DMS153 treated with DMSO at 0.1 percent for 48 hours (cell line): Measurements from ENCODE around the gene FARP2.
A peak's percentile ranks its signal among the peaks of the same experiment; 100 is the strongest.
"Not testable (repeated sequence)": the region's sequence is repeated elsewhere in the genome, so short reads cannot be mapped to it uniquely, and the experiment has no call there.

Source experiments
- DNase-seq: peaks from one replicate; lab custom pipeline; 2025; ENCODE audit not compliant: unreplicated experiment; lab: John Stamatoyannopoulos, UW

The FARP2 gene

DNA sequence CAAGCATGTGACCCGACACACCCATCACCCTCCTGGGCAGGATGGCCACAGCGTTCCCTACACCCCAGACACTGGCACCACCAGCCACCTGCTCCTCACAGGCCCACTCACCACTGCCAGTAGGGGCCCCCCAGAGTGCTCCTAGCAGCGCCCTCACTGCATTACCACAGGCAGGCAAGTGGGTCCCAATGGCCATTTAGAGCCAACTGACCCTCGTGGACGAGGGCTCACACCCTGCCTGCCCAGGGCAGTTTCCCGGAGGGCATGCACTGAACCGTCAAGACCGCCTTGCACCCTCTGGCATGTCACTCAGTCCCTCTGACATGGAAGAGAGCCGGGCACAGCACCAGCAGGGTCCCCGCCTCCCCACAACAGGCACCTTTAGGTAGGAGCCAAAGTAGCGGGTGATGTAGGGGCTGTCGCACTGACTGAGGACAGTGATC lies 145.0 kb downstream of the FARP2 start:
- no peak for DNase-seq

DNA sequence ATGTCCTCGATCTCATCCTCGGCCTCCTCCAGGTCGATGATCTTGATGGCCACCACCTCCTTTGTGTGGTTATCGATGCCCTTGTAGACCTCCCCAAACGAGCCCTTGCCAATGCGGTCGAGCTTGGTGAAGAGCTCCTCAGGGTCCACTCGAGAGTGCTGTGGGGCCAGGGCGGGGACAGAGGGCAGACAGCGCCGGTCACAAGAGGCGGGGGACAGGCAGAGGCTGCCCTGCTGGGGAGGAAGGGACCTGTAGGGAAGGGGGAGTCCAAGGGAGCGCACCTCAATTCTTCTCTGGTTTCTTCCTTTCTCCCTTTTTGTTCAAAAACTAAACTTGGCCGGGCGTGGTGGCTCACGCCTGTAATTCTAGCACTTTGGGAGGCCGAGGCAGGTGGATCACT lies 145.5 kb downstream of the FARP2 start:
- DNase-seq, result no peak

- DNase-seq, result no peak
Measured at GRCh38 chr2:241502281-241502680, 146.2 kb downstream of the FARP2 start.

DNA sequence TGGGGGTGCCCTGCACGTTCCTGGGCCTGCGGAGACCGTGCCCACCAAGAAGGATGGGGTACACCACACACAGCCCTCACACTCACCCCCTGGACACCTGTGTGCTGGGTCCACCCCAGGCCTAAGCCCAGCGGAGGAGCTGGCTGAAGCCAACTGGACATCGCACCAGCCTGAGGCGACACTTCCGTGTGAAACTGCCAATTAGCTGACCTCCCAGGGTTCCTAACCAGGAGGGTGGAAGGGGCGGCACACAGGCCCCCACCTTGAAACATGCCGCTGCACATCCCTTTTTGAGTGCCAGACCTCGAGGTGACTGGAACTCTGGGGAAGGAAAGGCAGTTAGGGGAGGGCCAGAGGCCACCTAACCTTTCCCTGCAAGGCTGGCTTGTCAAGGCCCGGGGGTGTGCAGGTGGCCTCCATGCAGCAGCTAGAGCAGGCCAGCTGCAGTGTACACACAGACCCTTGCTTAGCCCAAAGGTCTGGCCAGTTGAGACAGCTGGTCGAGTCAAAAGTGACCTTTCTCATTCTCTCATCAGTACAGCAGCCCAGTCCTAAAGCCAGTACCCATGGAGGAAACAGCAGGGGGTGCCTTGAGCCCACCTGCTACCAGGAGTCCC lies 147.8 kb downstream of the FARP2 start:
- no peak for DNase-seq

DNA sequence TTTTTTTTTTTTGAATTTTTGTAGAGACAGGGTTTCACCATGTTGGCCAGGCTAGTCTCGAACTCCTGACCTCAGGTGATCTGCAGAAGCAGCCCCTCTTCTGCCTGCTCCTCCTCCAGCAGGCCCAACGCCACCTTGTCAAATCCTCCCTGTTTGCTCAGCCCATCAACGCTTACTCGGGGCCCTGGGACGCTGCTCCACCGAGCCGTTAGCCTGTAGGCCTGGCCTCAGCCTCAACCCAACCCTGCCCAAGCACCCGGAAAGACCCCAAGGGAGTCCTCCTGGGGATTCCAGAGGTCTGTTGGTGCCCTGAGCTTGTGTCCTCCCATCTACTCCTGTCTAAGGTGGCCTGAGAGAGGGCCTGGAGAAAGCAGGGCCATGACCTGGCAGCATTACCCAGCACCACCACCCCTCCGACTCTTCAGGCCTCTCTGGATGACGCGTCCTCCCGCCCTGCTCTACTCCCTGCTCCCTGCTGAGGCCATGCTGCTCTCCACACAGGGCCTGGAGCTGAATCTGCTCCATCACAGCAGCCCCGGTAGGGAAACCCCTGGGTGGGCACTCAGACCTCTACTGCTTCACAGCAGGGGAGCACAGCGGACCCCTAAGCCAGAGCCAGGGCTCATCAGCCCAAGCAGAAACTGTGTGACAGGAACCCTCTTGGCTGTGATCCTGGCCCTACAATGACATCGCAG lies 149.1 kb downstream of the FARP2 start:
- no peak for DNase-seq

DNA sequence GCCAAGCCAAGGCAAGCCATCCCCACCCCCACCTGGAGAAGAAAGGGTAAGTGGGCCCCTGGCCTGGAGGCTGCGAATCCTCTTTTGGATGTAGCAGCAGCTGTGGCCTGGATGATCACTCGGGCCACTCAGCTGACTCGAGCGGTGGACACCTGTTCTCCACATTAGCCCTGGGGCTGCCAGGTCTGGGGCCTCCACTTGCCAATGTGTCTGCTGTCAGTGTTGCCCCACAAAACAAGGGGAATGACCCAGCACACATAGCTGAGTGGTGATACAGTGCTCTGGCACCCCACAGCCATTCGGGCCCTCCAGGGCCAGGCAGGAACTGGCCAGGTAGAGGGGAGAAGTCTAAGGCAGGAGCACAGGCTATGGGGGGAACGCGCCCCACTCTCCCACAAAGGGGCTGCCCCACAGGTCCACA lies 149.7 kb downstream of the FARP2 start:
- DNase-seq, result no peak

DNA sequence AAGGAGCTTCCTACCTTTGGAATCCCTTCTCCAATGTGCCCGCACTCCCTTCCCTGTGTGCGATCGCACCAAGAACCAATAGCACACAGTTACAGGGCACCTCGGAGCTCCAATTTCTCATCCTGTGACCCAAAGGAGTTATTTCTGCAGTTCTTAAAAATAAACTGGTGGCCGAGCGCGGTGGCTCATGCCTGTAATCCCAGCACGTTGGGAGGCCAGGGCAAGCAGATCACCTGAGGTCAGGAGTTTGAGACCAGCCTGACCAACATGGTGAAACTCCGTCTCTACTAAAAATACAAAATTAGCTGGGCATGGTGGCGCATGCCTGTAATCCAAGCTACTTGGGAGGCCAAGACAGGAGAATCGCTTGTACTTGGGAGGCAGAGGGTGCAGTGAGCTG lies 150.2 kb downstream of the FARP2 start:
- DNase-seq, result not testable (repeated sequence)

DNA sequence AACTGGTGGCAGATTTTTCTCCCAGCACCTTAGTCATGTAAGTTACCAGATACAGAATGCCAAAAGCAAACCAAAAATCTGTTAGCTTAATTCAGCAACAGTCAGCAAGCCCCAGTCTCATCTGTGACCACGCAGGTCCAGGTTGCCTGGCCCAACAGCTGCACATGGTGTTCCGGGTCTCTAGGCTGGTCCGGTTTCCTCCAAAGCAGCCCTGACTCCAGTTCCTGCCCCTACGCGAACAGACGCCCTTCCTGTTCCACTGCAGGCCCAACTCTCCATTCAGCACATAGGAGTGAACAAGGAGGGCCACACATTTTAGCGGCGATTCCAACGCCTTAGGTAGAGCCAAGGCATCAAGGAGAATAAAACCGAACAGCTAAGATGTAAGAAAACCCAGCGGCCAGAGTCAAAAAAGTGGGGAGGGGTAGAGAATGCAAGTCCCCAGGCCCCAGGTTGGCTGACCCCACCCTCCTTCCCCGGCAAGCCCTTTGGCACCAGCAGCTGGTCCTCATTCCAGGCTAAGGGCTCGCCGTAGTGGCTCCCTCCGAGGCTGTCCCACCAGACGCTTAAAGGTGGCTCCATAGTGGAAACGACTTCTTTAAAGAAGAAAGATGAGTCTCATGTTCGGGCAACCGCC lies 150.8 kb downstream of the FARP2 start:
- no peak for DNase-seq

DNA sequence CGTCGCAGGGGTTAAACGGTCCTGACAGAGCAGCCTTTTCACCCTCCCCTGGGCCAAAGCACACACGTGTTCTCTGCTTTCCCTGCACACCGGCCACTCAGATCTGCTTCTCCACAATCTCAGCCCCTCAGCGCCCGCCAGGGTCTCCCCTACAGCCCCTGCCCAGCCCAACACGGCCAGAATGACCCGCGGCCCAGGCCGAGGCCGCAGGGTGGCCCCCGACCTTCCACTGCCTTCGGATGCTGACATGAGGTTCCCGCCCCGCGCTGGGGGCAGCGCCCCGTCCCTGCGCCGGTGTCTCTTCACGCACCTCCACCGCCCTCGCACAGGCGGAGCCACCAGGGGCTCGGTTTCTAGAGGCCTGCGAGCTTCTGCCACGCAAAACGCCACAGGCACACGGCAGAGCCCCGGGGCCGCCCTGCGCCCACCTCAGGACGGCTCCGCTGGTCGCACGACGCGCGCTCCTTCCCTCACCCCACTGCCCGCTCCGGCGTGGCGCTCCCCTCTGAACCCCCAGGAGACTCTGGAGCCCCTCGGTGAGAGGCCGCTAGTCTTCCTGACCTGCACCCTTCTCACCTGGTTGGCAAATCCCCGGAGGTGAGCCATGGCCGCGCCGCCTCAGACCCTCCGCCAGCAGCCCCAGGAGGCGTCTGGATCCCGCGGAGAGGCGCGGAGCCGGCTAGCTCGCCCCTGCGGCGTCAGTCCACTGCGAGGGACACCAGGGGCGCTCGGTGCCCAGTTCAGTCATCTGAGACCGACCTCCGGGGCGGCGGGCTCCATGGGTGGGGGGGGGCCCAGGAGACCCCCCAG lies 151.6 kb downstream of the FARP2 start:
- DNase-seq, result no peak

DNA sequence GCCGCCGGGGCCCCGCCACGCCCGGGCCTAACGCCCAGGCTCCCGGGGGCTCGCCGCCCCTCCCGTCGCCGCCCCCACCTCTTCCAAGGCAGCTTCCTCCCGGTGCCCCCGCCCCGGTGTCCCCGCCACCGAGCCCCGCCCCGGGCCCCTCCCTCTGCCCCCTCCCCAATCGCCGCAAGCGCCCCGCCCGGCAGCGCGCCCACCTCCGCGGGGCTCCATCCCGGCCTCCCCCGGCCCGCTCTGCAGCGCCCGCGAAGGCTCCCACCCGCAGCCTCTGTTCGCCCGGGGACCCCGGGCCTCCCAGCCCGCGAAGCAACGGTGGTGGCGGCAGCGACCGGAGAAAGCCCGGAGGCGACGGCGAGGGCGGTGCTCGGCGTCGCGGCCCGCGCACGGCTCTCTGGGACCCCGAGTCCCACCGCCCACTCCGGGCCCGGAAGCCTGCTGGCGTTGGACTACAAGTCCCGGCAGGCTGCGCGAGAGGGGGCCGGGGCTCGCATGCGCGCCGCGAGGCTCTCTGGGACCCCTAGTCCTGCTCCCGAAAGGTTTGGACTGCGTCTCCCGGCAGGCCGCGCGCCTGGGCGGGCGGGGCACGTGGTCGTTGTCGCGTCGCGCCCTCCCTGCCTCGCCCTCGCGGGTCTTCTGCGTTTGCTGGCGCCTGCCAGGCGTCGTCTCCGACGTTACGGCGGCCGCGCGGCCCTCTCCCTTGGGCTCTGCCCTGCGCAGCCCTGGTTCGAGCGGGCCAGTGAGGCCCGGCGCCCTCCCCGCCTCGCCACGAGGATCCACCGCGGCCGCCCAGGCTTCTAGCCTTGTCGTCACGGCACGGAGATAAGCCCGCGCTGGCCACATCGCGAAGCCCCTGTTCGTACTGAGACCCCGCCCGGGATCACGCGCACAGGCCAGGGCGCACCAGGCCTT lies 152.4 kb downstream of the FARP2 start, which contains the start of gene STK25:
STK25 (minus strand) TSS at position 345 of the 915 bp plus-strand sequence. CDS start 549 bp downstream, outside the sequence.
- peak; percentile 94 for DNase-seq

DNA sequence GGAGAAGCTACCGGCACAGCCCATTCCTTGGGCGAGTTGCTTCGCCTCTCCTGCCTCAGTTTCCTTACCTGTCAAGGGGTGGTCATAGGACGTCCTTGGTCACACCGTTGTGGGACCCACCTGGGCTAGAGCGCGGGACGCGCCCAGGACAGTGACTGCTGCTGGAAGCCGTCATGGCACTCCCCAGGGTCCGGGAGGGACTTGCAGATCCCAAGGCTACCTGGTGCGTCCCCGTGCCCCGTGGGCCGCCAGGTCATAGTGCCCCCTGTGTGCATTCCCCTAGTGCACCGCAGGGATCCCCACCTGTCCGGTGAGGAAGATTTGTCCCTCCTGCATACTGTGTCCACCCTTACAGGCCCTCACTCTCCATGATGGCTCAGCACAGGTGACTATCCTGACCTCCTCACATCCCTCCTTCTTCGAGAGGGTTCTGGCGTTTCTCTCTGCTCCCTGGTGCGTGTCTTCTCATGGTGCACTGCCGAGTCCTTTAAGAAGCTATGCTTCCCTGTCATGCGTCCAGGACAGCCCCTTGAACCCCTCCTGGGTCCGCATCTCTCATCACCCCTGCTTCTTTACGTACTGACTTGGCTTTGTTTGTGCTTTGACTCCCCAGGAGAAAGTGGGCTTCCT lies 153.2 kb downstream of the FARP2 start:
- no peak for DNase-seq

GRCh38 chr2:241511091-241511741 lies 155.1 kb downstream of the FARP2 start:
- no peak for DNase-seq

GRCh38 chr2:241514553-241514952 lies 158.5 kb downstream of the FARP2 start:
- no peak for DNase-seq

GRCh38 chr2:241514986-241515737 lies 159.1 kb downstream of the FARP2 start:
- DNase-seq, result no peak

DNA sequence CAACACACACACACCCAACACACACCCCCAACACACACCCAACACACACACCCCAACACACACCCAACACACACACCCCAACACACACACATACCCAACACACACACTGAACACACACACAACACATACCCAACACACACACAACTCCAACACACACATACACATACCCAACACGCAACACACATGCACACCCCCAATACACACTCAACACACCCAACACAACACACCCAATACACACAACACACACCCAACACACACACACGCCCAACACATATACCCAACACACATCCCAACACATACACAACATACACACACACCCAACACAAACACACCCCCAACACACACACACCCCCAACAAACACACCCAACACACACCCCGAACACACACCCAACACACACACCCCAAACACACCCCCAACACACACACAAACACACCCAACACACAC lies 160.5 kb downstream of the FARP2 start:
- no peak for DNase-seq

- DNase-seq, result no peak
Measured at GRCh38 chr2:241517297-241517696, 161.2 kb downstream of the FARP2 start.

- no peak for DNase-seq
Measured at GRCh38 chr2:241519669-241520068, 163.6 kb downstream of the FARP2 start.

DNA sequence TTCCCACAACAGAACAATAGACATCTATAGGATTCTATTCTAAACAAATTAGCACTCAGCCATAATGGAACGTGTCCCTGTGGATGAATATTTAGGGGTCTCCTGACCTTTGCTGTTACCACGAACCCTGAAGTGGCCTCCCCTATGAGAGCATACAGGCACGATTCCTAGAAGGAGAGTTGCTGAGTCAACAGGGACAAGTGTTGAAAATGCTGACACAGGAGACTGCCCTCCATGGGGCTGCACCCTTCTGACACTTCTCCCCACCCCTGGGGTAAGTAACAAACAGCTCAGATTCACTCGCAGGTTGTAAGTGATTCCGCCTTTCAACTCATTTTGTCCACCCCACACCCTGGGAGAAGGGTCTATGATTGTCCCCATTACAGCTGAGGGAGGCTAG lies 166.4 kb downstream of the FARP2 start:
- no peak for DNase-seq
